ENCODE results near the gene GPAT2. TPM values are rescaled to one million over a fixed set of nuclear protein-coding genes. Genes with fewer than 3 reads are reported as not detected.

Gene GPAT2
- total and polyA plus RNA-seq, 9 donors: 0.50 to 8.0 (median 2.0) TPM

DNA sequence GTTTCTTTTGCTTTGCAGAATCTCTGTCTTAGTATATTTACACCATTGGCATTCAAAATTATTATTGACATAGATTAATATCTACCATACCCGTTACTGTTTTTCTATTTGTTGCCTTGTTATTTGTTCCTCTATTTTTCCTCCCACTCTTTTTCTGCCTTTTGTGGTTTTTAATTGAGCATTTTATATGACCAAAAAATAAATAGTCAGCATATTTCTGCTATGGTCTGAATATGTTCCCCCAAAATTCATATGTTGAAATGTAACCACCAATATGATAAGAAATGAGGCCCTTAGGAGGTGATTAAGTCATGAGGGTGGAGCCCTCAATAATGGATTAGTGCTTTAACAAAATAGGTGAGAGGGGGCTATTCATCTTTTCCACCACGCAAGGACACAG, 46.3 kb upstream of the GPAT2 start:
- WGBS, 3 donors: 76 to 87% (median 83%) methylated on average over 2 of the region's 2 CpGs
- Histone ChIP-seq H3K4me3 (no peak overlapping the region), H3K9me3 (no peaks in the 10 kb centered on the region), H3K27me3 (no peaks in the 10 kb centered on the region), H3K36me3 (no peaks in the 10 kb centered on the region), H3K27ac (no peak overlapping the region), H3K4me1 (ENCODE audit: insufficient read depth) (peaks cover 1% of the 10 kb centered on the region)
- TF ChIP-seq POLR2A (IDR thresholded peaks at IDR 0.05): no peak
- TF ChIP-seq EP300 (IDR thresholded peaks at IDR 0.05): no peak
- no peak for TF ChIP-seq CTCF (IDR thresholded peaks at IDR 0.05)
- no peak for DNase-seq
- intact Hi-C loops (cut with DNase I): no loop called here

DNA sequence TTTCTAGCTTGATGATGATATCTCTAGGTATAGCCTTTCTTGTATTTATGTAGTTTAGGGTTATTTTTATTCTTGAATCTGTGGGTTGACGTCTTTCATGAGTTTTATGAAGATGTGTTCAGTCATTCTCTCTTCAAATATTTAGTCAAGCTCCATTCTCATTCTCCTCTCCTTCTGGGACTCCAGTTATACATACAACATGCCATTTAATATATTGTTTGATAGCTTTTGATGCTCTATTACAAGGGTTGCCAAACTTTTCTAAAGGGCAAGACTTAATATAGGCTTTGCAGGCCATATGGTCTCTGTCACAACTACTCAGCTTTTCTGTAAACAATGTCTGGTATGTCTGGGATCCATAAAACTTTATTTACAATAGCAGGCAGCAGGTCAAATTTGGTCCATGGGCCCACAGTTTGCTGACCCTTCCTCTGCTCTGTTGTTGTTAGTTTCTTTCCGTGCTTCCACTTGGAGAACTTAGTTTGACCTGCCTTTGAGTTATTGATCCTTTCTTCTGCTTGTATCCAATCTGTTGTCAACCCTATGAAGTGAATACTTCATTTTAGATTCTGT, 40.6 kb upstream of the GPAT2 start:
- Histone ChIP-seq H3K36me3 (no peaks in the 10 kb centered on the region), H3K4me3 (no peak overlapping the region), H3K27me3 (no peaks in the 10 kb centered on the region), H3K27ac (no peak overlapping the region), H3K4me1 (ENCODE audit: insufficient read depth) (no peaks in the 10 kb centered on the region), H3K9me3 (no peaks in the 10 kb centered on the region)
- TF ChIP-seq POLR2A (IDR thresholded peaks at IDR 0.05) (no peak), EP300 (IDR thresholded peaks at IDR 0.05) (no peak), CTCF (IDR thresholded peaks at IDR 0.05) (no peak)
- 41 to 52% (median 49%) methylated on average over 2 of the region's 2 CpGs for WGBS, 3 donors
- intact Hi-C loops (cut with DNase I): no loop called here
- DNase-seq: no peak

DNA sequence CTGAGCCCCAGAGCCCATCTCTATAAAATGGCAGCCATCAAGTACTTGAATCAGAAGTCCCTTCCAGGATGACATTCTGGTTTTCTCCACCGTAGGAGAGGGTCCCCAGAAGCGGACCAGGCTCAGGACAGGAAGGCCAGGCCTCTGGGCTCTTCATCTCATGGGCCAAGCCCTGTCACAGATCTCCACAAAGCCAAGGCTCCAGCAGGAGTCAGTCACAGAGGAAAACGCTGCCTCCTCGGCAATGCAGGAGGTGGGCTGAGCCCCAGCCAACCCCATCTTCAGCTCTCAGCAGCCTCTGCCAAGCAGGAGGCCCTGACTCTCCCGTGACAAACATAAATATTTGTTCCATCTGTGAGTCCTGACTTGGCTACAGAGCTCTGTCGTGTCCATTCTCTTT, 39.4 kb upstream of the GPAT2 start:
- no peak for DNase-seq
- no peaks in the 10 kb centered on the region for H3K27me3 ChIP-seq
- H3K27ac ChIP-seq: no peak overlapping the region
- H3K36me3 ChIP-seq: no peaks in the 10 kb centered on the region
- 33 to 45% (median 40%) methylated on average over 6 of the region's 6 CpGs for WGBS, 3 donors
- no peak overlapping the region for H3K4me3 ChIP-seq
- intact Hi-C loops (cut with DNase I): no loop called here
- TF ChIP-seq CTCF (IDR thresholded peaks at IDR 0.05): no peak
- TF ChIP-seq POLR2A (IDR thresholded peaks at IDR 0.05): no peak
- no peak for TF ChIP-seq EP300 (IDR thresholded peaks at IDR 0.05)
- no peaks in the 10 kb centered on the region for H3K9me3 ChIP-seq
- H3K4me1 ChIP-seq (ENCODE audit: insufficient read depth): no peaks in the 10 kb centered on the region

DNA sequence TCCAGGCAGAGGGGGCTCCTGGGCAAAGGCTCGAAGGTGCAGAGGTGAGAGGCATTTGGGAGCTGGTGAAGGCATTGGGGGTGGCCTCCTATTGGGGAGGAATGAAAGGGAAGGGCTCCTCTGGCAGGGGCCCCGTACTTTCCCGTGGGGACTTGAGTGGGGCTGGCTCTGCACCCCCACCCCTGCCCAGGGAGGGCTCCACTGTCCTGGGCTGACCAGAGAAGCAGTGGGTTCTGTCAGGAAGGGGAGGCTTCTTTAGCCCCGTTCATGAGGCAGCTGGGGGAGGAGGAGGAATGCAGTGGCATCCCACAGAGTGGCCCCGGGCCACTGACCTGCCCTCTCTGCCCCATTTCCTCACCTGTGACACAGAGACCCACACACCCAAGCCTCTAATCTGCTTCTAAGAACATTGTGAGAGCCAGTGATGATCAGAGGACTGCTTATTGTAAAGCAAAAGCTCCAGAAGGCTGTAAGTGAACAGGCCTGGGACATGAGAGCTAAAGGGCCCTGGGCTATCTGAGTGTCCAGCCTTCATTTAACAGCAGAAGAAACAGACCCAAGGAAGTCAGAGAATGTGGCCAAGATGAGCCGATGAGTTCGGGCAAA, 38.6 kb upstream of the GPAT2 start:
- Histone ChIP-seq H3K4me1 (ENCODE audit: insufficient read depth) (no peaks in the 10 kb centered on the region), H3K36me3 (no peaks in the 10 kb centered on the region), H3K9me3 (no peaks in the 10 kb centered on the region), H3K4me3 (no peak overlapping the region), H3K27ac (no peak overlapping the region), H3K27me3 (no peaks in the 10 kb centered on the region)
- intact Hi-C loops (cut with DNase I): no loop called here
- DNase-seq: no peak
- 59 to 67% (median 66%) methylated on average over 7 of the region's 7 CpGs for WGBS, 3 donors
- TF ChIP-seq CTCF (IDR thresholded peaks at IDR 0.05): no peak
- no peak for TF ChIP-seq EP300 (IDR thresholded peaks at IDR 0.05)
- TF ChIP-seq POLR2A (IDR thresholded peaks at IDR 0.05): no peak
